T-helper 2 cell (primary cell): ENCODE measurements around the gene WASHC2A.
"Not testable (repeated sequence)": the region's sequence is repeated elsewhere in the genome, so short reads cannot be mapped to it uniquely, and the experiment has no call there.

Source experiments
- DNase-seq, 5 experiments: peaks; one replicate each; pipeline versions ENCODE4 v3.0.0 to v3.0.0-alpha.2; 2012 to 2022

Gene WASHC2A

DNA sequence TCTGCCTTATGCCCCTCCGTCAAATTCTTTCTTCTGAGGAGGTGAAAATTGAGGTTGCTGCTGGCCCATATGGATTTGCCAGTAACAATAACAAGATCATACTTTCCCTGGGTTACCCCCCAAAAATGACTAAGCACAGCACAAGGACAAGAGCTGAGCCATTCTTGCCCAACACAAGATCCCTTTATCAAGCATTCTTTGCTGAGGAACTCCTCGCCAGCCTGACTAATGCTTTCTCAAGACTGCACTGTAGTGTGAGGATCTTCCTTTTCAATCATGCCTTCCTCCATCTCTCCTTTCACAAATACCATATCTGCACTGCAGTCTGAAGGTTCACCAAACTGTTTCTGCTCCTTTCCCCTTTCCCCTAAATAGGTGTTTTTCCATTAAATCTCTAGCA lies 92.1 kb downstream of the WASHC2A start:
- not testable (repeated sequence) for DNase-seq

- DNase-seq = not testable (repeated sequence)
Measured at GRCh38 chr10:50165038-50165437, 97.3 kb downstream of the WASHC2A start.

DNA sequence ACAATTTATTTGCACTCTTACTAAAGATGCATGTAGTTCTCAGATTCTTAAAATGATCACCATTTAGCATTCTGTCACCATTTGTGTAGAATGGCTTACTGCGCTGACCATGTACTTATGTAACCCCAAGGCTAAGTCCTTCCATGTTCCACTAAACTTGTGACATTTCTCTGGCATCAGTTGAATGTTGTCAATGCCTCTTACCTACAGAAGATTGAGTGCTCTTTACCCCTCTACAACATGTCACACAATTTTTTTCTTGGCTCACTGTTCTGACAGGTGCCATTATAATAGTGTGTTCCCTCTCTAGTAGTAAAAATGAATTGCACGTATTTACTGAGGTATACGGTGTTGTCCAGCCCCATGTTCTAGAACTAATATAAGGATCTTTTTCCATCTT lies 100.1 kb downstream of the WASHC2A start:
- not testable (repeated sequence) for DNase-seq

GRCh38 chr10:50169506-50169905 lies 101.8 kb downstream of the WASHC2A start:
- not testable (repeated sequence) for DNase-seq

- not testable (repeated sequence) for DNase-seq
Measured at GRCh38 chr10:50174788-50175525, 107.2 kb downstream of the WASHC2A start.
